Gastroesophageal sphincter (tissue), 3 donors: ENCODE results near the gene MFSD11.

ENCODE experiments used
- CTCF ChIP-seq, 4 experiments: fragments of 200-600 bp in 2 of 4; fragments of 450-650 bp in 2 of 4; sonication (generic) in 1 of 4; IDR thresholded peaks; one replicate each; pipeline ENCODE4 v1.5.1; 2017 to 2019; ENCODE audit warnings: antibody characterized with exemption in 4 of 4, mild to moderate bottlenecking in 2 of 4, moderate library complexity in 2 of 4
- EP300 ChIP-seq: sonication (generic); formaldehyde crosslinking; IDR thresholded peaks from one replicate; pipeline ENCODE4 v1.6.1; 2017; ENCODE audit warnings: antibody characterized with exemption, mild to moderate bottlenecking
- POLR2A ChIP-seq, 2 donors: fragments of 450-650 bp; IDR thresholded peaks; one replicate each; pipeline ENCODE4 v1.6.1; 2017; ENCODE audit warnings: antibody characterized with exemption in 2 of 2, mild to moderate bottlenecking in 2 of 2, moderate library complexity in 1 of 2
- POLR2AphosphoS5 ChIP-seq: sonication (generic); formaldehyde crosslinking; IDR thresholded peaks from one replicate; pipeline ENCODE4 v1.6.1; 2017; ENCODE audit warnings: antibody characterized with exemption

- no peak for TF ChIP-seq POLR2A (IDR thresholded peaks at IDR 0.05)
- TF ChIP-seq CTCF (IDR thresholded peaks at IDR 0.05): no peak
- TF ChIP-seq POLR2AphosphoS5: no peak
- no peak for TF ChIP-seq EP300
Observed at GRCh38 chr17:76824093-76824492, 86.2 kb downstream of the MFSD11 start.
